Spleen (tissue), 7 donors: Measurements from ENCODE around the gene KNL1.

Experiments
- CTCF ChIP-seq, 11 experiments: fragments of 200-600 bp in 7 of 11; fragments of 450-650 bp in 4 of 11; sonication (generic) in 4 of 11; IDR thresholded peaks in 8 of 11; conservative IDR thresholded peaks in 3 of 11; 1 replicate in 7 of 11; 2 replicates in 4 of 11; pipeline versions ENCODE4 v1.4.0 to v1.8.0; 2016 to 2021; ENCODE audit warnings: antibody characterized with exemption in 11 of 11, inconsistent platforms in 4 of 11, mild to moderate bottlenecking in 1 of 11
- POLR2A ChIP-seq, 3 donors: fragments of 450-650 bp; IDR thresholded peaks; one replicate each; pipeline ENCODE4 v1.5.1; 2017; ENCODE audit warnings: antibody characterized with exemption in 3 of 3, mild to moderate bottlenecking in 1 of 3
- POLR2AphosphoS5 ChIP-seq, 3 donors: sonication (generic); formaldehyde crosslinking; IDR thresholded peaks; one replicate each; pipeline ENCODE4 v1.5.1; 2017; ENCODE audit warnings: antibody characterized with exemption in 3 of 3
- donor health status: DM: no; HTN: no; CAD: no; lungs with moderate emphysema.
- donor health status: DM: no; HTN: no; CAD: no.
- donor health status: DM: no; HTN: no; CAD: no.

- TF ChIP-seq POLR2A (IDR thresholded peaks at IDR 0.05) (no peak), CTCF (IDR thresholded peaks at IDR 0.05 in 8 of 11, conservative IDR thresholded peaks at IDR 0.05 in 3 of 11) (no peak), POLR2AphosphoS5 (IDR thresholded peaks at IDR 0.05) (no peak)
Observed at GRCh38 chr15:40603935-40604334, 9.9 kb downstream of the KNL1 start.
